ENCODE measurements around the gene HSFX2. TPM values are rescaled to one million over a fixed set of nuclear protein-coding genes. Genes with fewer than 3 reads are reported as not detected.
A peak's percentile ranks its signal among the peaks of the same experiment; 100 is the strongest.
"Not testable (repeated sequence)": the region's sequence is repeated elsewhere in the genome, so short reads cannot be mapped to it uniquely, and the experiment has no call there.

Gene HSFX2
- total and polyA plus RNA-seq, 8 donors = 0.16 to 1.3 (median 0.31) TPM; not detected in 3

DNA sequence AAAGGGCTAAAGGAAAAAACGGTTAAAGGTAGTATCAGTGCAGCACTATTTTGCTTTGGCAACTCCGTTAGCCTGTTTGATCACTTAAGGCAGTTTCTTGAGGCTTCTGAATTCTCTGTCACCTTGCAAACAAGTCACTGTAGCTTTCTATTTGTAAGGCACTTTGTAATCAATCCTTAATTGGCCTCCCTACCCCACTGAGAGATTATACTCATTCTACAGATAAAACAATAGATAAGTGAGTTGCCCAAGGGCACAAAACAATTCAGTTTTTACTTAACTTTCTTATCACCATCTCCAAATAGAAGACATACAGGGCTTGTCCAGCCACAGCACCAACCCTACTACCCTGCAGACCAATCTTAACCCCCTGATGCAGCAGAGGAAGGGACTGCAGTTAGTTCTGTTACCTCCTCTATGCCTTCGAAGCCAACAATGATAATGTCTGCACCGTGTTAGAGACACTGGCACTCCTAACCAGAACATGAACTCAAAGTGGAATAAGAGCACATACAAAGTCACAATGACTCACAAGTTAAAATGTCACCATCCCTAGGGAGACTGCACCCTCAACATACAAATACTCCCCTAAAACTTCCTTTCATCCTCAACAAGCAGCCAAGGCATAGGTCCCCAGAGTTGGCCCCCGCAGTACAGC, 34.7 kb upstream of the HSFX2 start:
- intact Hi-C loops (cut with DNase I) = no loop called here
- WGBS, 2 donors = 45 to 52% methylated on average over 5 of the region's 5 CpGs
- Histone ChIP-seq H3K9me3 (no peaks in the 10 kb centered on the region), H3K4me3 (no peak overlapping the region), H3K27ac (no peak overlapping the region), H3K4me1 (no peaks in the 10 kb centered on the region), H3K36me3 (no peaks in the 10 kb centered on the region), H3K27me3 (no peaks in the 10 kb centered on the region)
- TF ChIP-seq, protein P1, sequence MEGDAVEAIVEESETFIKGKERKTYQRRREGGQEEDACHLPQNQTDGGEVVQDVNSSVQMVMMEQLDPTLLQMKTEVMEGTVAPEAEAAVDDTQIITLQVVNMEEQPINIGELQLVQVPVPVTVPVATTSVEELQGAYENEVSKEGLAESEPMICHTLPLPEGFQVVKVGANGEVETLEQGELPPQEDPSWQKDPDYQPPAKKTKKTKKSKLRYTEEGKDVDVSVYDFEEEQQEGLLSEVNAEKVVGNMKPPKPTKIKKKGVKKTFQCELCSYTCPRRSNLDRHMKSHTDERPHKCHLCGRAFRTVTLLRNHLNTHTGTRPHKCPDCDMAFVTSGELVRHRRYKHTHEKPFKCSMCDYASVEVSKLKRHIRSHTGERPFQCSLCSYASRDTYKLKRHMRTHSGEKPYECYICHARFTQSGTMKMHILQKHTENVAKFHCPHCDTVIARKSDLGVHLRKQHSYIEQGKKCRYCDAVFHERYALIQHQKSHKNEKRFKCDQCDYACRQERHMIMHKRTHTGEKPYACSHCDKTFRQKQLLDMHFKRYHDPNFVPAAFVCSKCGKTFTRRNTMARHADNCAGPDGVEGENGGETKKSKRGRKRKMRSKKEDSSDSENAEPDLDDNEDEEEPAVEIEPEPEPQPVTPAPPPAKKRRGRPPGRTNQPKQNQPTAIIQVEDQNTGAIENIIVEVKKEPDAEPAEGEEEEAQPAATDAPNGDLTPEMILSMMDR (IDR thresholded peaks at IDR 0.05) = no peak
- DNase-seq (no peak), ATAC-seq (no peak), FAIRE-seq (no peak)

DNA sequence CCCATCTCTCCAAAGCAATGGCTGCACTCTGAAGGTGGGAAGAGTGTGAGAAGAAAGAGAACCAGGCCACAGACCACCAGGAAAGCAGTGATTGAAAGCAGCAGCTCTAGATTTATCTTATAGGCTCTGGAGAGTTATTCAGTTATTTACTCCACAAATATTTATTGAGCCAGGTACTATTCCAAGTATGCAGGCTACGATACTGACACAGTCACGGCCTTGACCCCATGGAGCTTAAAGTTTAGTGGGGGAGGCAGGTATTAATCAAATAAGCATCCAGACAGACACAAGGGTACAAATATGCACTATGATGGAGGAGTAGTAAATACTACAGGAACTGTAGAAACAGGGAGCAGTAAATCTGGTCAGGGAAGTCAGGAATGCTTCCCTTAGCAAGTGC, 33.7 kb upstream of the HSFX2 start:
- intact Hi-C loops (cut with DNase I) = no loop called here
- no peak for ATAC-seq
- H3K9me3 ChIP-seq = no peaks in the 10 kb centered on the region
- H3K4me1 ChIP-seq = no peaks in the 10 kb centered on the region
- no peak overlapping the region for H3K4me3 ChIP-seq
- DNase-seq = no peak
- no peaks in the 10 kb centered on the region for H3K27me3 ChIP-seq
- TF ChIP-seq, protein P1 (IDR thresholded peaks at IDR 0.05) = no peak
- H3K27ac ChIP-seq = no peak overlapping the region
- no peak for FAIRE-seq
- no peaks in the 10 kb centered on the region for H3K36me3 ChIP-seq
- WGBS, 2 donors = 40 to 43% methylated on average over 2 of the region's 2 CpGs

DNA sequence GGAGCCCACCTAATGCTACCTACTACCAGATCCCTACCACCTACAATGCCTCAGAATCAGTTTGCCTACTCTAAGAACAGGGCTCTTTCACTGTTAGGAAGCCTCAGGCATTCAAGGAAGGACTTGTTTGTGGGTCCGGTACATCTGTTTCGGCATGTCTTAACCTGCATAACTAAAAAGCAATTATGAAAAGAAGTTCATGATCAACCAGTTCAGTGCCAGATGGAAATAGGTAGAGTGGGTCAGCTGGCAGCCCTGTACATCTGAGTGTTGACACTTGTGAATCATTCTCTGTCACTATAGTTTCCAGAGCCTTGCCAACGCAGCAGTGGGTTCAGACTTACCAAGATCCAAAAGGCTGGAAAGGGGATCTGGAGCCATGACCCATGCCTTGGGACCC, 33.2 kb upstream of the HSFX2 start:
- DNase-seq = no peak
- FAIRE-seq = no peak

DNA sequence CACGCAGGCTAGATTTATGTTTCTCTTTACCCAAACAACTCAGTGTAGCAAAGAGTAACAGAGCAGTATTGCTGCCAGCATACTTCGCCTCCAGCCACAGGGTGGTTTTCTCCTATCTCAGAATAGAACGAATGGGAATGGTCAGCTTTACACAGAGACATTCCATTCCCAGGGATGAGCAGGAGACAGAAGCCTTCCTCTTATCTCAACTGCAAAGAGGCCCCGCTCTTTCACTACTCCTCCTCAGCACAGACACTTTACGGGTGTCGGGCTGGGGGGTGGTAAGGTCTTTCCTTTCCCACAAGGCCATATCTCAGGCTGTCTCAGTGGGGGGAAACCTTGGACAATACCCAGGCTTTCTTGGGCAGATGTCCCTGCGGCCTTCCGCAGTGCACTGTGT, 31.7 kb upstream of the HSFX2 start:
- FAIRE-seq; H3K27ac ChIP-seq; H3K4me1 ChIP-seq; H3K36me3 ChIP-seq; H3K27me3 ChIP-seq; H3K4me3 ChIP-seq; DNase-seq; ATAC-seq; H3K9me3 ChIP-seq; intact Hi-C loops (cut with DNase I): not testable (repeated sequence)
- 64 to 67% methylated on average over 8 of the region's 8 CpGs for WGBS, 2 donors

More for the DNA sequence above, 33.2 kb upstream of the HSFX2 start:
- intact Hi-C loops (cut with DNase I) = no loop called here
- WGBS, 2 donors = 88 to 93% methylated on average over 3 of the region's 3 CpGs
- H3K27ac ChIP-seq = no peak overlapping the region
- H3K36me3 ChIP-seq = no peaks in the 10 kb centered on the region
- H3K4me3 ChIP-seq = no peak overlapping the region
- no peaks in the 10 kb centered on the region for H3K4me1 ChIP-seq
- no peaks in the 10 kb centered on the region for H3K9me3 ChIP-seq
- no peaks in the 10 kb centered on the region for H3K27me3 ChIP-seq
- TF ChIP-seq, protein P1 (IDR thresholded peaks at IDR 0.05) = no peak
- ATAC-seq = no peak

DNA sequence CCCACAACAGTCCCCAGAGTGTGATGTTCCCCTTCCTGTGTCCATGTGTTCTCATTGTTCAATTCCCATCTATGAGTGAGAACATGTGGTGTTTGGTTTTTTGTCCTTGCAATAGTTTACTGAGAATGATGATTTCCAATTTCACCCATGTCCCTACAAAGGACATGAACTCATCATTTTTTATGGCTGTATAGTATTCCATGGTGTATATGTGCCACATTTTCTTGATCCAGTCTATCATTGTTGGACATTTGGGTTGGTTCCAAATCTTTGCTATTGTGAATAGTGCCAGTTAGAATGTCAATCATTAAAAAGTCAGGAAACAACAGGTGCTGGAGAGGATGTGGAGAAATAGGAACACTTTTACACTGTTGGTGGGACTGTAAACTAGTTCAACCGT, 24.5 kb upstream of the HSFX2 start:
- H3K27ac ChIP-seq; ATAC-seq; FAIRE-seq; intact Hi-C loops (cut with DNase I); H3K36me3 ChIP-seq; H3K9me3 ChIP-seq; H3K4me1 ChIP-seq; DNase-seq; H3K27me3 ChIP-seq; H3K4me3 ChIP-seq: not testable (repeated sequence)
- no CpG with 5 or more reads among the region's 1 CpG for WGBS, 2 donors

DNA sequence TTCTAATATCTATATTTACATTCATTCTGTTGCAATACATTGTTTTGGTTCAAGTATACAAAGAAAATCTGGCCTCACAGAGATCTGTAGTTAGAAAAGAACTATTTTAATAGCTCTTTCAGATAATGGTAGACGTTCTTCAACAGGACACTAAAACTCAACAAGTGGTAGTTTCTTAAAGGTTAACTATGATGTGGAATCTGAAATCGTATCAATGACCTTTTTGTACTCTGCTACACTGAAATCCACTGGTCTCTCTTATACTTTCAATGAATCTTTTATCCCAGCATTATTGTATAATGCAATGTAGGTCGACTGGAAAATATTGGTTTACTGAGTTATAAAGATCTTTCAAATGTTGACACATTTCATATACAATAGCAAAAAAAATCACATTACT, 23.8 kb upstream of the HSFX2 start:
- Histone ChIP-seq H3K27ac (no peak overlapping the region), H3K4me3 (no peak overlapping the region), H3K9me3 (no peaks in the 10 kb centered on the region), H3K27me3 (no peaks in the 10 kb centered on the region), H3K36me3 (no peaks in the 10 kb centered on the region), H3K4me1 (peaks cover 0 to 4% (median 0%) of the 10 kb centered on the region in 3 donors)
- TF ChIP-seq, protein P1 (IDR thresholded peaks at IDR 0.05) = no peak
- FAIRE-seq = peak; percentile 93
- DNase-seq = no peak
- WGBS, 2 donors = 56 to 74% methylated on average over 3 of the region's 3 CpGs
- ATAC-seq = no peak
- intact Hi-C loops (cut with DNase I) = no loop called here
